ENCODE data around the gene ZBTB21.
A peak's percentile ranks its signal among the peaks of the same experiment; 100 is the strongest.

The ZBTB21 gene

DNA sequence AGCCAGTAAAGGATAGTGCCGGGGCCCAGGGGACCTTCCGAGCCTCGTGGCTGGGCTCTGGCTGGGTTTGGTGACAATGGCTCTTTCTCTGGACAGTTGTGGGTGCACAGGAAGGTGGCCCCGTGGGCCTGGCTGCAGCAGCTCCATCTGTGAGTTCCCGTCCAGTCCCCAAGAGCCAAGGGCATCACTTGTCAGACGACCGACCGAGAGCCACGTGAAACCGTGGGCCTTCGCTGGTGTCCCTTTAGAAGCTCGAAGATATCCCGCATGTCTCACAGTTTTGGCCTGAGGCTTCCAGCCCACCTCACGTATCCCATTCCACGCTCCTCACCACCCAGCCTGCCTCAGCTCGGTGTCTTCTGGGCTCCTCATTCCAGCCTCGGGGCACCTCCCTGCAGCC is 33.8 kb upstream of the ZBTB21 start:
- ATAC-seq (replicated peaks) (no peak), DNase-seq (no peak)
- H3K27me3 Mint-ChIP-seq, result no peaks in the 10 kb centered on the region
- no peak overlapping the region for H3K27ac Mint-ChIP-seq
- no peaks in the 10 kb centered on the region for H3K36me3 Mint-ChIP-seq
- peaks cover 0 to 4% of the 10 kb centered on the region in 2 donors for H3K4me1 Mint-ChIP-seq
- H3K9me3 Mint-ChIP-seq, result no peaks in the 10 kb centered on the region
- no peak overlapping the region for H3K4me3 Mint-ChIP-seq

DNA sequence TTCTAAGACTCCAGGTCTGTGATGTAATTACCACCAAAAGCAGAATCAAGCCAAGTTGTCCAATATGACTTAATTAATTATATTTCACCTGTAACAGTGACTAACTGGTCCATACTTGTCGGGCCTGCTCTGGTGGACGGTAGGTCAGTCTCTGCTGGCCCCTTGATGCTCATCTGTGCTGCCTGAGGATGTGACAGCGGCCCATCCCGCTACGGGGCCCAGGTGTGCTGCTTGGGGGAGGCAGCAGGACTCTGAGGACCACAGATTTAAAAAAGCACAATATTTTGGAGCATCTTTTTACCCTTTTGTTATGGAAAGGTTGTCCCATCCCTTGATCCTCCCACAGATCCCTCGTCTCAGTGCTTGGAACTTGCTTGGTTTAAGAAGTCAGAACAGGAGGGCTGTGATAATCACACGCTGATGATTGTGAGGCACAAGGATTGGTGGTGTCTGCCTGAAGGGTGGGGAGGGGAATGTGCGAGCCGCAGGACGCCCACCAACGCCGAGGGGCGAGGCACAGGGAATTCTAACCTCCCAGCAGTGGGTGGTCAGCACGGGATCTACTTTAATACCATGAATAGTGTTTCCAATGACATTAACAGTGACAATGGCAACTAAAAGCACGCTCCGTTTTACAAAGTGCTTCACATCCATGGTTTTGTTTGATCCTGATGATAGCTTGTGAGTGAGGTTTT is 33.2 kb upstream of the ZBTB21 start:
- Mint-ChIP-seq H3K27ac (no peak overlapping the region), H3K9me3 (peaks cover 0 to 2% of the 10 kb centered on the region in 2 donors), H3K36me3 (no peaks in the 10 kb centered on the region), H3K4me3 (no peak overlapping the region), H3K27me3 (no peaks in the 10 kb centered on the region), H3K4me1 (peaks cover 2 to 9% of the 10 kb centered on the region in 2 donors)
- DNase-seq, result no peak
- no peak for ATAC-seq (replicated peaks)

DNA sequence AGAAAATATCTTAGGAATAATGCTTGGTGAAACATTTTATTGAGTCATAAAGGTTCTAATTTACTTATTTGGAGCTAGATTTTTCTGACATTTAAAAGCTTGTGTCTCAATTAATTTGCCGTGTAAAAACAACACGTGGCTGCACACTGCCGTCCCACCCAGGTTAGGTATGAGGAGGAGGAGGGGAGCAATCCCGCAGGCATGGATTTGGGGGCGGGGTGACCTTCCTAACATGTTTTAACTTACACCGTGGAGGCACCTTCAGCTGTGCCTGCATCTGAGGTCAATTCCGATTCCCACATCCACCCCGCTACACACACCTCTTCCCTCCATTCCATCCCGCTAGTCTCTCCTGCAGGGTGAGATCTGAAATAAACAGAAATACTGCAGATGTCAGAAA is 32.5 kb upstream of the ZBTB21 start:
- peaks cover 0 to 2% of the 10 kb centered on the region in 2 donors for H3K9me3 Mint-ChIP-seq
- no peak overlapping the region for H3K4me3 Mint-ChIP-seq
- H3K4me1 Mint-ChIP-seq, result peaks cover 2 to 9% of the 10 kb centered on the region in 2 donors
- no peak for DNase-seq
- no peaks in the 10 kb centered on the region for H3K27me3 Mint-ChIP-seq
- H3K36me3 Mint-ChIP-seq, result no peaks in the 10 kb centered on the region
- no peak for ATAC-seq (replicated peaks)
- H3K27ac Mint-ChIP-seq, result no peak overlapping the region

DNA sequence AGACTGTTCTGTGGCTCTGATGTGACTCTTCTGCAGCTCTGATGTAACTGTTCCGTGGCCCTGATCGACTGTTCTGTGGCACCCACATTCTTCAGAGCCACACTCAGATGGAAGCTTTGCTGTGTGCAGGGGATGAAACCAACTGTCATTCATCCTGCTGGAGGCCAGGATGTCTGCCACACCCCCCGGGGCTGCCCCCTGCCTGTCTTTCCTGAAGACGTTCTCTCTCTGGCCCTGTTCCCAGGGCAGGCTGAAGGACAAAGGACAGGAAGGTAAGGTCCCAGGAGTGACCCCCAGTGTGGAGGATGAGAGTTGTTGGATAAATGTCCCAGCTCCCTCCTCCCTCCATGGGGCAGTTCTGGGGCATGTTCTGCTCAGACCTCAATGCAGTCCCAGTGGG is 31.6 kb upstream of the ZBTB21 start:
- Mint-ChIP-seq H3K9me3 (peaks cover 0 to 2% of the 10 kb centered on the region in 2 donors), H3K27ac (no peak overlapping the region), H3K4me1 (peaks cover 2 to 9% of the 10 kb centered on the region in 2 donors), H3K27me3 (no peaks in the 10 kb centered on the region), H3K36me3 (no peaks in the 10 kb centered on the region), H3K4me3 (no peak overlapping the region)
- ATAC-seq (replicated peaks), result no peak
- DNase-seq, result no peak

DNA sequence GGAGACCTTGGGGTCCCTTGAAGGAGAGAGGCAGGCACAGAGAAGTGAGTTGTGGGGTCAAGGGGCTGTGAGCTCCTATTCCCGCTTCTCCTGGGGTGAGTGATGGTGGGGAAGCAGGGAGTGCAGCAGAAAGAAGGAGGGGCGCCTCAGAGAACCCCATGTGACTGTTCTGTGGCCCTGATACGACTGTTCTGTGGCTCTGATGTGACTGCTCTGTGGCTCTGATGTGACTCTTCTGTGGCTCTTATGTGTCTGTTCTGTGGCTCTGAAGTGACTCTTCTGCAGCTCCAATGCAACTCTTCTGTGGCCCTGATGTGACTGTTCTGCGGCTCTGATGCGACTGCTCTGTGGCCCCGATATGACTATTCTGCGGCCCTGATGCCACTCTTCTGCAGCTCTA is 31.1 kb upstream of the ZBTB21 start:
- Mint-ChIP-seq H3K4me1 (peaks cover 2 to 9% of the 10 kb centered on the region in 2 donors), H3K27ac (no peak overlapping the region), H3K36me3 (no peaks in the 10 kb centered on the region), H3K9me3 (peaks cover 2% of the 10 kb centered on the region in 2 donors), H3K4me3 (no peak overlapping the region), H3K27me3 (no peaks in the 10 kb centered on the region)
- DNase-seq (no peak), ATAC-seq (replicated peaks) (no peak)

DNA sequence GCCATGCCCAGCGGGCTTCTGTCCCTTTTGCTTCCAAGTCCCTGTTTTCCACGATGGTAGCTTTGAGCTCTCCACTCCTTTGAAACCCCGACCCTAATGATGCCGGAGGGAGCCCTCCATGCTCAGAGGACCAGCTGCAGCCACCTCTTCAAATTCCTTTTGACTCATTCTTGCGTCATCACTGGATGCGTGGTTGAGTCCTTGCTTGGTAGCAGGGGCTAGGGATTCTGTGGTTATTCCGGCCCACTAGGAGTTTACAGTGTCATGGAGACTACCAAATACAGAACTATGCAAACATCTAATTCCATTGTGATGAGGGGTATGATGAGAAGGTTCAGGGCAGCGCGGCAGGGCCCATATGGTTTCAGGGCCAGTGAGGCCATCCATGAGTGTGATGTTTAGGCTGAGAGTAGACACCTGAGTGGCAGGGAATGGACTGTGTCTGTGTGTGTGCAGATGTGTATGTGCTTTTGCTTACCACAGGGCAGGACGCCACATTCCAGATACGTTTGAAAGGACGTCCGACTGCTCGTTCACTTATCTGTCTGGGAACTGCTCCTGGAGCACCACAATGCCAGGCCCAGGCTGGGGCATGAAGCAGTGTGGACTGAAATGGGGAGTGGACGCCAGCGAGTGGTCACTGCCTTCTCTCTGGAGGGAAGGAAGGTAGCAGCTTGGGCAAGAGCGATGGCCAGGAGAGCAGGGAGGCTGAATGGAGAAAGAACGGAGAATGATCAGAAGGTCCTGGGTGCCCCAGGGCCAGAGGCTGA is 30.4 kb upstream of the ZBTB21 start:
- DNase-seq (no peak), ATAC-seq (replicated peaks) (no peak)
- Mint-ChIP-seq H3K9me3 (peaks cover 2 to 4% of the 10 kb centered on the region in 2 donors), H3K27me3 (no peaks in the 10 kb centered on the region), H3K27ac (no peak overlapping the region), H3K4me3 (no peak overlapping the region), H3K4me1 (peaks cover 2 to 6% of the 10 kb centered on the region in 2 donors), H3K36me3 (no peaks in the 10 kb centered on the region)

DNA sequence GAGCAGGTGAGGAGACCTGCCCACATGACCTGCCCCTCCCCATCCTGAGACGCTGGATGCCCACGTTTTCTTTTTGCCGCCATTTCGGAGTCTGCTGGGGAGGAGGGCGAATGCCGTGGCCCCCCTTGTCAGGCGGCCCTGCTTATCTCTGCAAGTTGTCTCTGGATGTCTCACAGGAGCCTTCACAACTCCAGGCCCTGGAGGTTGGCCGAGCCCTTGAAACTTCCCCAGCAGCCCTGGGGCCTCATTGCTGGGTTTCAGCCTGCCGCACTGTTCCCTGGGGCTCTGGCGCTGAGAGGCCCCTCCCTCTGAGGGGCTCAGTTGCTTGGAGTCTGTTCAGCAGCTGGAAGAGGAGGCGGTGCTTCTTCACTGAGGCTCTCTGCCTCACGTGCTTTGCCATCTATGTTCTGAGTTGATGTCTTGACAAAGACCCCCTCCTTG is 29.8 kb upstream of the ZBTB21 start:
- peaks cover 2 to 5% of the 10 kb centered on the region in 2 donors for H3K4me1 Mint-ChIP-seq

DNA sequence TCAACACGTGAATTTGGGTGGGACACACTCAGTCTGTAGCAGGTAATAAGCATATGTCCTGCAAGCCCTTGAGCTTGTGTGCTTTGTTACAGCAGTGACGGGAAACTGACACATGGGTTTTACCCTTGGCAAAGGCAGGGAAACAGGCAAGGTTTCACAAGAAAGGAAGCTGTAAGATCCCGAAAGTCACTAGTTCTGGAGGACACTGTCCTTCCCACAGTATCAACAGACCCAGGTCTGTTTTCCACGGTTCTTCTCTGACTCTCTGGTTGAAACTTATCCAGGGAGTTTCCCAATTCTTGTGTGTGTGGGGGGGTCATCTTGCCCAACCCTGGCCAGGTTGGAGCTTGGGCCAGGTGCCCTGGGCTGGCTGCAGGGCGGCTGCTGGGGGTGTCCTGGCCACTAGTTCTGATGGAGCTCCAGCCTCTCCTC is 29.3 kb upstream of the ZBTB21 start:
- Mint-ChIP-seq H3K4me1 (peaks cover 3 to 5% of the 10 kb centered on the region in 2 donors), H3K9me3 (peaks cover 2 to 4% of the 10 kb centered on the region in 2 donors), H3K27me3 (no peaks in the 10 kb centered on the region), H3K4me3 (no peak overlapping the region), H3K27ac (no peak overlapping the region), H3K36me3 (peaks cover 0 to under 1% of the 10 kb centered on the region in 2 donors)
- ATAC-seq (replicated peaks) (no peak), DNase-seq (no peak)

More for the DNA sequence above, 29.8 kb upstream of the ZBTB21 start:
- DNase-seq, result no peak
- peak overlapping the region; percentile 37 for H3K27ac Mint-ChIP-seq
- ATAC-seq (replicated peaks), result no peak
- no peak overlapping the region for H3K4me3 Mint-ChIP-seq
- no peaks in the 10 kb centered on the region for H3K36me3 Mint-ChIP-seq
- H3K9me3 Mint-ChIP-seq, result peaks cover 2 to 4% of the 10 kb centered on the region in 2 donors
- no peaks in the 10 kb centered on the region for H3K27me3 Mint-ChIP-seq

DNA sequence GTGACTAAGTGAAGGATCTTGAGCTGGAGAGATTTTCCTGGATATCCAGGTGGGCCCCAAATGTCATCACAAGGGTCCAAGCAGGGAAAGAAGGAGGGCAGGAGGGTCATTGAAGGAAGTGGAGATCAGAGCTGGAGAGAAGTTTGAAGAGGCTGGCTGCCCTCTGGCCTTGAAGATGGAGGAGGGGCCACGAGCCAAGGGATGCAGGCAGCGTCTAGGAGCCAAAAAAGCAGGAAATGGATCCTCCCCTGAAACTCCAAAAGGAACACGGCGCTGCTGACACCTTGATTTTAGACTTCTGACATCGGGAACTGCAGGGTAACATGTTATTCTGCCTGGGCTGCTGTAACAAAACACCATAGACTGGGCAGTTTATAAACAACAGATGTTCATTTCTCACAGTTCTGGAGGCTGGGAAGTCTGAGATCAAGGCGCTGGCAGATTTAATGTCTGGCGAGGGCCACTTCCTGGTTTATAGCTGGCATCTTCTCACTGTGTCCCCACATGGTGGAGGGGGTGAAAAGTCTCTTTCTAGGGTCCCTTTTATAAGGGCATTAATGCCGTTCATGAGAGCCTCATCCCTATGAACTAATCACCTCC is 28.8 kb upstream of the ZBTB21 start:
- Mint-ChIP-seq H3K4me3 (no peak overlapping the region), H3K27me3 (no peaks in the 10 kb centered on the region), H3K36me3 (peaks cover 0 to 3% of the 10 kb centered on the region in 2 donors), H3K9me3 (peaks cover 2 to 4% of the 10 kb centered on the region in 2 donors), H3K27ac (no peak overlapping the region), H3K4me1 (peaks cover 4 to 5% of the 10 kb centered on the region in 2 donors)
- ATAC-seq (replicated peaks) (no peak), DNase-seq (no peak)

DNA sequence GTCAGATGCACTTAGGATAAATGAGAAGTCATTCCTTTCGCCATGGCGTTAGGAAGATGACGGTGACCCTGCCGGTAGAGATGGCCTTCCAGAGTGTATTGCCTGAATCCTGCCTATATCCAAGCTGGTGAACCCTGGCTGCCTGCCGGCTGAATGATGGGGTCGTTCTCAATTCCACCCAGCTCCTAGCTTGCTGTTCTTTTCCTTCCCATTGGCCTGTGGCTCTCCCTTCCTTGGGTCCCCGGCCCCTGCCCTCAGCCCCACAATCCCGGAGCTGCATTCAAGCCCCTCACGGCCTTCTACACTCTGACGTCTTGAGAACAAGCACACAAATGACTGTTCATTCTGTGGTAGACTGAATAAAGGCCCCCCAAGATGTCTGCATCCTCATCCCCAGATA is 28.2 kb upstream of the ZBTB21 start:
- H3K4me1 Mint-ChIP-seq, result peaks cover 4 to 5% of the 10 kb centered on the region in 2 donors
- H3K27ac Mint-ChIP-seq, result no peak overlapping the region
- no peaks in the 10 kb centered on the region for H3K27me3 Mint-ChIP-seq
- H3K4me3 Mint-ChIP-seq, result no peak overlapping the region
- DNase-seq (no peak), ATAC-seq (replicated peaks) (no peak)
- peaks cover 0 to 3% of the 10 kb centered on the region in 2 donors for H3K36me3 Mint-ChIP-seq
- H3K9me3 Mint-ChIP-seq, result peaks cover 2 to 4% of the 10 kb centered on the region in 2 donors

DNA sequence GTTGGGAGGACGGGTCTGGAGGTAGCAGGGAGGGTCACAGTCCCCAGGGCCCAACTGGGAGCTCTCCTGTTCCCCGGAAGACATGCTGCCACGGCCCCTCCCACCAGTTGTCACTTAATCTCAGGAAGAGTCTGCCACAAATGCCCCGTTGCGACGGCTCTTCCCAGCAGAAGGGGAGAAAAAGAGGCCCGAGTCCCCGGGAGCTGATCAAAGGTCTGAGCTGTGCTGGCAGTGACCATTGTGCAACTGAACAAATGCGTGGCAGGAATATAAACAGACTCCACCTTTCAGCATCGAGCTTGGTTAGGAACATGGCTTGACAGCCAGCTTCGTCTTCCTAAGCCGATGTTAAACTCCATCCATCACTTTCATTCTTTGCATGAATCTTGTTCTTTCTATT is 27.8 kb upstream of the ZBTB21 start:
- Mint-ChIP-seq H3K4me3 (no peak overlapping the region), H3K4me1 (peaks cover 4 to 5% of the 10 kb centered on the region in 2 donors), H3K27ac (no peak overlapping the region), H3K27me3 (no peaks in the 10 kb centered on the region), H3K36me3 (peaks cover 0 to 3% of the 10 kb centered on the region in 2 donors), H3K9me3 (peaks cover 2 to 4% of the 10 kb centered on the region in 2 donors)
- no peak for DNase-seq
- ATAC-seq (replicated peaks), result no peak

DNA sequence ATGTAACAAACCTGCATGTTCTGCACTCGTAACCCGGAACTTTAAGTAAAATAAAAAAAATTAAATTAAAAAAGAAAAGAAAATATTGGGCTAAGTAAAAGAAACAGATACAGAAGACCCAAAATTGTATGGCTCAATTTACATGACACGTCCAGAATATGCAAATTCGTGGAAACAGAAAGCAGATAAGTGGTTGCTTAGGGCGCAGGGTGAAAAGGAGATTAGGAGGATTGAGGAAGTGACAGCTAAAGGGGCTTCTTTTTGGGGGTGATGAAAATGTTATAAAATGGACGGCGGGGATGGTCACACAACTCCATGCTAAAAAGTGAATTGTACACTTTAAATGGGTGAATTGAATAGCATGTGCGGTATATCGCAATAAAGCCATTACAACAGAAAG is 27.4 kb upstream of the ZBTB21 start:
- Mint-ChIP-seq H3K9me3 (peaks cover 2 to 4% of the 10 kb centered on the region in 2 donors), H3K27me3 (no peaks in the 10 kb centered on the region), H3K27ac (no peak overlapping the region), H3K36me3 (peaks cover 0 to 3% of the 10 kb centered on the region in 2 donors), H3K4me1 (peaks cover 4 to 5% of the 10 kb centered on the region in 2 donors), H3K4me3 (no peak overlapping the region)
- DNase-seq, result no peak
- ATAC-seq (replicated peaks), result no peak

DNA sequence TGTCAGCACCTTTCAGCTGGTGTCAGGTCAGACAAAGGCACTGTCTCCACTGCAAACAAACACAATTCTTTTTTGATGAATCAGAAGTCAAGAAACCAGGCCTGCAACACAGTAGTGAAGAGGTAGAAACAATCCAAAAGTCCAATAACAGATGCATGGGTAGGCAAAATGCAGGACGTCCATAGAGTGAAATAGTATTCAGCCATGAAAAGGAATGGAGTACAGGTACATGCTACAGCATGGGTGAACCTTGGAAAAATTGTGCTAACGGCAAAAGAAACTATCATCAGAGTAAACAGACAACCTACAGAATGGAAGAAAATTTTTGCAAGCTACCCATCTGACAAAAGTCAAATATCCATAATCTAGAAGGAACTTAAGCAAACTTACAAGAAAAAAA is 26.2 kb upstream of the ZBTB21 start:
- no peak overlapping the region for H3K4me3 Mint-ChIP-seq
- H3K9me3 Mint-ChIP-seq, result peaks cover 2 to 4% of the 10 kb centered on the region in 2 donors
- no peak overlapping the region for H3K27ac Mint-ChIP-seq
- ATAC-seq (replicated peaks), result no peak
- DNase-seq, result no peak
- peaks cover 4 to 5% of the 10 kb centered on the region in 2 donors for H3K4me1 Mint-ChIP-seq
- no peaks in the 10 kb centered on the region for H3K27me3 Mint-ChIP-seq
- H3K36me3 Mint-ChIP-seq, result peaks cover 0 to 3% of the 10 kb centered on the region in 2 donors

DNA sequence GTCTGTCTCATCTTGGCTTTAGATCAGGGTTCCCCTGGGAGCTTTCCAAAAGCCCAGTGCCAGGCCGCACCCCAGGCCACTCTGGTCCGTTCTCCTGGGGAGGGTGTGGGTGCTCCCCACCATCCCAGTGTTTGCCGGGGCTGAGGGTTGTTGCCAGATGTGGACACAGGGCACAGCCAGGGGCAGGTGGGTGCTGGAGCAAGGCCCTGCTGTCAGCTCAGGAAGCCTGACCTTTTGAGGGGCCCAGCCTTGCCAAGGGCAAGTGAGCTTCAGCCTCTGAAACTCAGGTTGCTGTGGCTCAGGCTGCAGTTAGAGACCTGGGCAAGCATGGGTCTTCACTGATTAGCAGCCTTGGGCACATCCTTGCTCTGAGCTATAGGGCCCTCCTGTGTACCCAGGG is 22.8 kb upstream of the ZBTB21 start:
- Mint-ChIP-seq H3K4me1 (peaks cover 2 to 3% of the 10 kb centered on the region in 2 donors), H3K36me3 (peaks cover 0 to 3% of the 10 kb centered on the region in 2 donors), H3K4me3 (no peak overlapping the region), H3K9me3 (peaks cover 0 to 4% of the 10 kb centered on the region in 2 donors), H3K27ac (no peak overlapping the region), H3K27me3 (no peaks in the 10 kb centered on the region)
- DNase-seq (no peak), ATAC-seq (replicated peaks) (no peak)

Data from stimulated activated naive B cell treated with anti-CD40 and anti-IgM and Interleukin-4, amounts not matched to agents 10 μg/mL and 1 μg/mL and 100 μg/mL, for 72 hours (primary cell).